GM19452 (cell line): Measurements from ENCODE around the gene TLCD3B.
"Not testable (repeated sequence)": the region's sequence is repeated elsewhere in the genome, so short reads cannot be mapped to it uniquely, and the experiment has no call there.

Experiments used
- ATAC-seq: cut with Tn5 transposase; IDR thresholded peaks from one replicate; pipeline ENCODE4 v1.9.1; 2021; ENCODE audit not compliant: unreplicated experiment

The TLCD3B gene

GRCh38 chr16:30027588-30028437 lies 3.3 kb downstream of the TLCD3B start:
- ATAC-seq, result no peak

DNA sequence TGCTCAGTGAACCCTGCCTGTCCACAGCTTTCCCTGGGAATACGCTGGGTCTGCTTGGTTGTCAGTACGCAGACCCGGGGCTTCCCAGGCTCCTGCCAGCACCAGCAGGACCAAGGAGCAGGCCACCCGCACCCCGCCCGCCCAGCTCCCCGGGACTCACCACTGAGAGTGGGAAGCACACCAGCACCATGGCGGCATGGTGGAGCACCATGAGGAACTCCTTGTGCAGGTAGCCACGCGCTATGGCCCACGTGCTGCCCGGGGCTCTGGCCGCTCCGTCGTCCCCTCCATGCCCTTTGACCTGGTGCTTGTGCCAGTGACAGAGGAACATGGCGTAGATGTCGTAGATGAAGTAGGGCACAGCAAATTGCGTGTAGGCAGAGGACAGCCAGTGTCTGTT lies 4.6 kb downstream of the TLCD3B start:
- no peak for ATAC-seq

DNA sequence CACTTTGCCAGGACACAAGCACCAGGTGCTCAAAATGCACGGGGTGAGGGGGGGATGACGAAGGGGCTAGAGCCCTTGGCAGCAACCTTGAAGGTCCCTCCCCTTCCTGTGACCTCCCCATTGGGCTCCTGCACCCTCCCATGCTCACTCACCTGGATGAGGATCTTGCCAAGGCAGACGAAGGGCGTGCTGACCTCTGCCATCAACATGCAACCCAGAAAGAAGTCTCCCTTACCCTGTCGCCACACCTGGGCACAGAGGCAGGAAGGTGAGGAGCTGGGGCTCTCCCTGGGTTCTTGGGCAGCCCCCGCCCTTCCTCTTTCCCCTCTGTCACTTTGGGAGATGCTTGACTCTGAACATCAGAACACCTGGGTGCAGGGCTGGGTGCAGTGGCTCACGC lies 5.5 kb downstream of the TLCD3B start:
- ATAC-seq, result no peak

GRCh38 chr16:30025156-30025555 lies 5.9 kb downstream of the TLCD3B start:
- ATAC-seq, result no peak

- no peak for ATAC-seq
Measured at GRCh38 chr16:30024451-30024850, 6.6 kb downstream of the TLCD3B start.

DNA sequence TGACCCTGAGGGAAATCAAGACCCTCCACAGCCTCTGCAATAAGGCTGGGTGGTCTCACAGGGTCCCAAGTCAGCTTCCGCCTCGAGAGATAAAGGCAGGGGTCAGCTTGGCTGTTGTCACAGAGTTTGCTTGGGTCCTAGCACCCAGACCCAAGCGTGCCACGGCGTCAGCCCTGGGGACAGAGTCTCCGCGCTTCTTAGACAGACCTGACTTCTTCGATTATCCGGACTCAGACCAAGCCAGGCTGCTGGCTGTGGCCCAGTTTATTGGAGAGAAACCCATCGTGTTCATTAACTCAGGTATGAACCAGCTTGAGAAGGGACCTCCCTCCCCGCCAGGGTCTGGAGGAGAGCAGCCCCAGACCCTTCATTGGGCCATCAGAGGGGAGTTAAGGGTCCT lies 7.5 kb downstream of the TLCD3B start:
- no peak for ATAC-seq

DNA sequence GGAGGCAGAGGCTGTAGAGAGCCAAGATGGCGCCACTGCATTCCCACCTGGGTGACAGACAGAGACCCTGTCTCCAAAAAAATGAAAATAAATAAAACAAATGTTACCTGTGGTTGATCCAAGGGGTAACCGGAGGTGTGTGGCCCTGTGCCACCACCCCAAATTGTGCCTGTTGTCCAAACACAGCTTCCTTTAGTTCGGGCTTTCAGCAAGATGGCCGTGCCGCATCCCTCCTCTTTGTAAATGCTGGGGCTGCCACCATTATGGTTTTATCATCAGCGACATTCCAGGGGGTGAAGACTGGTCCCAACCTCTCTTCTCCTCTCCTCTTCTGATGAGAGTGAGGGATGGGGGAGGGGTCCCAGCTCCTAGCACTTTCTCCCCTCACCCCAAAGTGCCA lies 8.2 kb downstream of the TLCD3B start, which contains the start of gene C16orf92:
Gene C16orf92, plus strand, starts transcription at position 312 of the 400 bp plus-strand sequence. CDS start 143 bp downstream, outside the sequence.
- ATAC-seq, result no peak

GRCh38 chr16:30018731-30019158 lies 12.3 kb downstream of the TLCD3B start:
- no peak for ATAC-seq

DNA sequence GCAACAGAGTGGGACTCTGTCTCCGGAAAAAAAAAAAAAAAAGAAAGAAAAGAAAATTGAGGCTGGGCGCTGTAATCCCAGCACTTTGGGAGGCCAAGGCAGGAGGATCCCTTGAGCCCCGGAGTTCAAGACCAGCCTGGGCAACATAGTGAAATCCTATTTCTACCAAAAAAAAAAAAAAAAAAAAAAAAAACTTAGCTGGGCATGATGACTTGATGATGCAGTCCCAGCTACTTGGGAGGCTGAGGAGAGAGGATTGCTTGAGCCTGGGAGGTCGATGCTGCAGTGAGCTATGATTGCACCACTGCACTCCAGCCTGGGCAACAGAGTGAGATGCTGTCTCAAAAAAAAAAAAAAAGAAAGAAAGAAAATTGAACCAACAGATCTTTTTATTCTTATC lies 13.1 kb downstream of the TLCD3B start:
- ATAC-seq, result not testable (repeated sequence)

DNA sequence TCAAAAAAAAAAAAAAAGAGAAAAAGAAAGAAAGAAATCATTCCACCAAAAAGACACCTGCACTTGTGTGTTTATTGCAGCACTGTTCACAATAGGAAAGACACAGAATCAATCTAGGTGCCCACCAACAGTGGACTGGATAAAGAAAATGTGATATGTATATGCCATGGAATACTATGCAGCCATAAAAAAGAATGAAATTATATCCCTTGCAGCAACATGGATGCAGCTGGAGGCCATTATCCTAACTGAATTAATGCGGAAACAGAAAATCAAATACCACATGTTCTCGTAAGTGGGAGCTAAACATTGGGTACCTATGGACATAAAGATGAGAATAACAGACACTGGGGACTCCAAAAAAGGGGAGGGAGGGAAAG lies 13.8 kb downstream of the TLCD3B start:
- no peak for ATAC-seq

- no peak for ATAC-seq
Measured at GRCh38 chr16:30016555-30017276, 14.4 kb downstream of the TLCD3B start.

DNA sequence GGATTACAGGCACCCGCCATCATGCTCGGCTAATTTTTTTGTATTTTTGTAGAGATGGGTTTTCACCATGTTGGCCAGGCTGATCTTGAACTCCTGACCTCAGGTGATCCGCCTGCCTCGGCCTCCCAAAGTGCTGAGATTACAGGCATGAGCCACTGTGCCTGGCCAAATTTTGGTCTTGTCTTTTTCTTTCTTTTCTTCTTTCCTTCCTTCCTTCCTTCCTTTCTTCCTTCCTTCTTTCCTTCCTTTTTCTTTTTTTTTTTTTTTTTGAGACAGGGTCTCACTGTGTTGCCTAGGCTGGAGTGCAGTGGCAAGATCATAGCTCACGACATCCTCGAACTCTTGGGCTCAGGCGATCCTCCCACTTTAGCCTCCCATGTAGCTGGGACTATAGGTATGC lies 15.6 kb downstream of the TLCD3B start:
- ATAC-seq, result not testable (repeated sequence)

DNA sequence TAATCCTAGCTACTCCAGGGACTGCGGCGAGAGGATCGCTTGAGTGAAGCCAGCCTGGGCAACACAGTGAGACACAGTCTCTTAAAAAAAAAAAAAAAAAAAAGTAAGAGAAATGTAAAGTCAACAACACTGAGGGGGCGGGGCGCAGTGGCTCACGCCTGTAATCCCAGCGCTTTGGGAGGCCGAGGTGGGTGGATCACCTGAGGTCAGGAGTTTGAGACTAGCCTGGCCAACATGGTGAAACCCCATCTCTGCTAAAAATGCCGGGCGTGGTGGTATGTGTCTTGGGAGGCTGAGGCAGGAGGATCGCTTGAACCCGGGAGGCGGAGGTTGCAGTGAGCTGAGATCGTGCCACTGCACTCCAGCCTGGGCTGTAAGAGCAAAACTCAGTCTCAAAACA lies 18.5 kb downstream of the TLCD3B start:
- ATAC-seq, result not testable (repeated sequence)

DNA sequence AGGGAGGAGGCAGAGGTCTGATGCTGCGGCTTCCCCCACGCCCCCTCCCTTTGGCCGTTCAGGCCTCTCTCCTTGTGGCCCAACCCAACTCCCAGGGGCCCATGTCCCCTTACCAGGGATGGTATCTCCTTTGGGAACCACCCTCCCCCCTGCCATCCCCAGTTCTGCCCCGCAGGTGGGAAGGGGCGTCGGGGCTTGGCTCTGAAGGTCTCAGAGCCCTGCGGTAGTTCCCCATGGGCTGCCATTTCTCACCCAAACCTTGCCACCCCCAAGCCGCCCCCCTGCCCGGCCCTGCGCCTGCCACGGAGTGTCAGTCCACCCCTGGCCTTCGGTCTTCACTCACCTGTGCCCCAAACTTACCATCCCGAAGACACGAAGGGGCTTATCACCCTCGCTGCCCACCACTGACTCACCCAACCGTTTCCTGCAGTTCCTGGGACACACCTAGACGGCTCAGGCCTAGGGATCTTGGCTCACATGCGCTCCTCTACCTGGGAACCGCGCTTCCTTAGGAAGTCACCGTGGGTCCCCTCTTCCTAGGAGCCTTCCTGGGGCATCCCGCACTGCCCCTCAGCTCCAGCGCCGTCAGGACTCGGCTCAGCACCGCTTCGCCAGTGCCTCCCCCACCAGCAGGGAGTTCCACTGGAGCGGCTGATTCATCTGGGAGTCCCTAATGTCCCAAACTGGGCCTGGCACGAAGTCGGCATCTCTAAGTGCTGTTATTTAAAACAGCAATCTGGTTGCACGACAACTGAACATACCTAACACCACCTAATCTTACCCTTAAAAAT lies 19.2 kb downstream of the TLCD3B start:
- no peak for ATAC-seq

DNA sequence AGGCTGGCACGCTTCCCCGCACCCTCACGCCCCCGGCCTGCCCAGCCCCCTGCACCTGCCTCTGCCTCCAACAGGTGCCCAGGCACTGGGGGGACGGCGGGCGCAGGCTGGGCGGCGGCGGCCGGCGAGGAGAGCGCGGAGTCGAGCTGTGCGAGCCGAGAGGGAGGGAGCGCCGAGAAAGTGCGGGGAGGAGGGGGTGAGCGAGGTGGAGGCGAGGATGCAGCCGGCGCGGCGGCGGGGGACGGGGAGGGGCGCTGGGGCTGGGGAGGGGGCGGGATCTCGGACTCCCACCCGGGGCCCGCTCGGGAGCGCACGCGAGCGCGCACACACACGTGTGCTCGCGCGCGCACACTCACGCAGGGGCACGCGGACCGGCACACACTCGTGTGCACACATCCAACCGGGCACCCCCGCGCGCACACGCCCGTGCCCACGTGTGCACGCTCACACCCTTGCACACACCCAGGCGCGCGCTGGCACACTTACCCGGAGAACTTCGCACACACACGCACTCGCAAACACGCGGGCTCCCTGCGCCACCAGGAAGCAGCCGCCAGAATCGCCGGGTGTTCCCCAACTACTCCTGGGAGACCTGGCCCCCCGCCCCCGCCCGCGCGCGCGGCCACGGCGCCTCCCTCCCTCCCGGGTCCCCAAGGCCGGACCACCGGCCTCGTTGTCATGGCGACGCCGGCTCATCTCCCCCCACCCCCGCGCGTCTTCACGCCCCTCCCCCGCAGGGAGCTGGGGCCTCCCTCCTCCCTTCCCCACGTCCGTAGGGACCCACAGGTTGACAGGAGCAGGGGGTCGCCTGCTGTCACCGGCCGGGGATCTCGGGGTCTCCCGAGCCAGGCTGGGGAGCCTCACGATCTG lies 20.0 kb downstream of the TLCD3B start, which contains the start of gene DOC2A:
Gene DOC2A, minus strand, starts transcription at position 184 of the 870 bp plus-strand sequence. CDS start 805 bp downstream, outside the sequence.
- no peak for ATAC-seq

GRCh38 chr16:30009990-30010843 lies 20.9 kb downstream of the TLCD3B start:
- no peak for ATAC-seq

GRCh38 chr16:30009085-30009862 lies 21.8 kb downstream of the TLCD3B start:
- no peak for ATAC-seq

DNA sequence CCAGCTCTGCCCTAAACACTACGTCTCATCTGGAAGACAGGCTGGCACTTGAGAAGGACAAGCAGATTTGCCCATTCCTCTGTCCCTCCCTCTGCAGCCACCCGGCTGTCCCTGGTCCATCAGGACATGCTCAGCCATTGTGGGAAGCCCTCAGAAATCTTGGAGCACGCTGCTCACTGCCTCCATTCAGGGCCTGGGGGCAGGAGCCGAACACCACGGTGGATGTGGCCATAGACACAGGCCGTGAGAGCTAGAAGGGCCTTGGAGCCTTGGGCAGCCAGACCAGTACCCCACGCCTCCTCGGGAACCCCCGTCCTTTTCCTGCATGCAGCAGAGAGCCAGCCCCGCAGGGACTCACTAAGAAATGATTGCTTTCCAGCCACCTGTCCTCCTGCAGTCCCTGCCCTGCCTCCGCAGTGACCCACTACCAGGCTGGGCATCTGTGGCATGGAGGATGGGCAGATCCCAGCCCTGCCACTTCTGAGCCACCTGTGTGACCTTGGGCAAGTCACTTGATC lies 23.6 kb downstream of the TLCD3B start:
- ATAC-seq, result no peak
